Amniotic epithelial cell (primary cell): ENCODE results near the gene OXT.

Experiments used
- DNase-seq: peaks from one replicate; pipeline ENCODE4 v3.0.0-alpha.2; 2010; ENCODE audit warnings: low read depth

The OXT gene

GRCh38 chr20:3071610-3072529 lies at the start of gene OXT:
Gene OXT (plus strand): TSS chr20:3071620. CDS start chr20:3071656, 36 bp downstream.
- no peak for DNase-seq

GRCh38 chr20:3021777-3022176 lies 49.6 kb upstream of the OXT start:
- DNase-seq, result no peak

GRCh38 chr20:3022559-3023490 lies 48.6 kb upstream of the OXT start:
- DNase-seq, result peak; percentile 95

- DNase-seq, result no peak
Observed at GRCh38 chr20:3027987-3028386, 43.4 kb upstream of the OXT start.

GRCh38 chr20:3031524-3032147 lies 39.8 kb upstream of the OXT start:
- DNase-seq, result no peak

GRCh38 chr20:3032624-3033023 lies 38.8 kb upstream of the OXT start:
- DNase-seq, result no peak

GRCh38 chr20:3037654-3038053 lies 33.8 kb upstream of the OXT start:
- no peak for DNase-seq

- DNase-seq, result no peak
Observed at GRCh38 chr20:3038454-3038853, 33.0 kb upstream of the OXT start.

- no peak for DNase-seq
Observed at GRCh38 chr20:3039426-3039825, 32.0 kb upstream of the OXT start.

GRCh38 chr20:3040086-3040485 lies 31.3 kb upstream of the OXT start:
- DNase-seq, result no peak

GRCh38 chr20:3041854-3042409 lies 29.5 kb upstream of the OXT start:
- no peak for DNase-seq

- no peak for DNase-seq
Observed at GRCh38 chr20:3042625-3043024, 28.8 kb upstream of the OXT start.

- DNase-seq, result no peak
Observed at GRCh38 chr20:3043322-3043721, 28.1 kb upstream of the OXT start, which contains the start of gene GNRH2. Gene GNRH2 (plus strand): TSS chr20:3043622. CDS start chr20:3044415, 793 bp downstream.

GRCh38 chr20:3044336-3044965 lies 27.0 kb upstream of the OXT start:
- no peak for DNase-seq

- DNase-seq, result peak; percentile 74
Observed at GRCh38 chr20:3045042-3045815, 26.2 kb upstream of the OXT start.

GRCh38 chr20:3045816-3046676 lies 25.4 kb upstream of the OXT start, which contains the start of gene MRPS26:
Gene MRPS26 (plus strand): TSS chr20:3046052. CDS start chr20:3046069, 17 bp downstream.
- peak; percentile 75 for DNase-seq

GRCh38 chr20:3046677-3047462 lies 24.6 kb upstream of the OXT start:
- no peak for DNase-seq
